Thyroid gland (tissue), 4 donors: Measurements from ENCODE around the gene ZBTB25.

Experiments used
- CTCF ChIP-seq, 6 experiments: fragments of 200-600 bp in 3 of 6; fragments of 450-650 bp in 3 of 6; sonication (generic) in 3 of 6; IDR thresholded peaks; one replicate each; pipeline ENCODE4 v1.5.1; 2016 to 2019; ENCODE audit warnings: antibody characterized with exemption in 6 of 6, mild to moderate bottlenecking in 2 of 6, inconsistent platforms in 1 of 6, moderate library complexity in 1 of 6
- POLR2A ChIP-seq, 2 donors: fragments of 450-650 bp; IDR thresholded peaks; one replicate each; pipeline ENCODE4 v1.6.1; 2017; ENCODE audit warnings: antibody characterized with exemption in 2 of 2, mild to moderate bottlenecking in 2 of 2, moderate library complexity in 1 of 2

DNA sequence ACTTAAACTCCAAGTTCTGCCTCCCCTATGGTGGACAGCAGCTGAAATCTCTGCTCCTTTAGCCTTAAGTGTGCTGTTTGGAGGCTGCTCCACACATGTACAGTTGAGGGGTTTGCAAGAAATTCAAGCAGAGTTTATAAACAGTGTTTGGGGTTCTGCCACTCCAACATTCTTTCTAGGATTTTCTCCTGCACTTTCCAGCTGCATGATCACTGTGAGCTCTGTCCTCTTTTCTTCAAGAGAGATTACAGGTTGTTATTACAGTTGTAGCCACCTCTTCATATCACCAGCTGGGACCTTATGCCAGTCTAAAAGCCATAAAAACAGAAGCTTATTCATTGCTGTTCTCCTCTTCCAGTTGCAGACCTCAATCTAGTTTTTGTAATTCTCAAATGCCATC lies 8.4 kb downstream of the ZBTB25 start:
- TF ChIP-seq CTCF (IDR thresholded peaks at IDR 0.05) = no peak
- no peak for TF ChIP-seq POLR2A (IDR thresholded peaks at IDR 0.05)
